OCI-LY1 (cell line): ENCODE data around the gene IGSF10.

Source experiments
- EZH2 ChIP-seq: fragments of 200-600 bp; sonication (generic), shearing (Covaris generic); IDR thresholded peaks from 2 replicates; pipeline ENCODE4 v1.8.0; 2017; ENCODE audit warnings: borderline replicate concordance, mixed run types, mild to moderate bottlenecking, antibody characterized with exemption, low read length, moderate library complexity, mixed read lengths
- TF ChIP-seq, protein P1 (sequence below): fragments of 200-600 bp; sonication (generic), shearing (Covaris generic); IDR thresholded peaks from 2 replicates; pipeline ENCODE4 v1.5.1; 2017; ENCODE audit warnings: mild to moderate bottlenecking, antibody characterized with exemption, low read length, moderate library complexity, mixed read lengths

DNA sequence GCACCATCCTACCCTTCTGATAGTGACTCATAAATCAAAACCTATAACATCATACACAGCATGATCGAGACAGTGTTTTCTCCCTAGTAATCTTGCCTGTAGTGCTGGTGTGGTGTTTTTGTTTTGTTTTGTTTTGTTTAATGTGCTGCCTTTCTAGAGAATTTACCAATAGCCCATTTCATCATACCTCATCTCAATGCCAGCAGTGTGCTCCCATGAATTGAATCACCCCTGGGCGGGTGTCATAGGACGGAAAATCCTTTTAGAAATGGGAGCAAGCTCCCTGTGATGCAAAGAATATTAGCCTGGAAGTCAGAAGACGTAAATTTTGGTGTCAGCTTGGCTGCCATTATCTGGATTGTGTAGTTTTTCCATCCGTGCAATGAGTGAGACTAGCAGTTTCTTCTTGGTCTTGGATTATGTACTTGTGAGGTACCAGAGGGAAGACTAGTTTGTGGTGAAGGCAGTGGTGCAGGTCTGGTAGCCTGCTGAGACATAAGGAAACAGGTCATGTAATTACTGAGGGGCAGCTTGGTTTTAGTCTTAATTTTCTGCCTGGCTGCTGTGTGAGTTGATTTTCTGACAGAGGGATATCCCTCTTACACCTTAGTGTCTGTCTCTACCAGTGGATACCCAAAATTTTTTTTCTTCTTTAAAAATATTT lies 29.9 kb downstream of the IGSF10 start:
- TF ChIP-seq, protein P1, sequence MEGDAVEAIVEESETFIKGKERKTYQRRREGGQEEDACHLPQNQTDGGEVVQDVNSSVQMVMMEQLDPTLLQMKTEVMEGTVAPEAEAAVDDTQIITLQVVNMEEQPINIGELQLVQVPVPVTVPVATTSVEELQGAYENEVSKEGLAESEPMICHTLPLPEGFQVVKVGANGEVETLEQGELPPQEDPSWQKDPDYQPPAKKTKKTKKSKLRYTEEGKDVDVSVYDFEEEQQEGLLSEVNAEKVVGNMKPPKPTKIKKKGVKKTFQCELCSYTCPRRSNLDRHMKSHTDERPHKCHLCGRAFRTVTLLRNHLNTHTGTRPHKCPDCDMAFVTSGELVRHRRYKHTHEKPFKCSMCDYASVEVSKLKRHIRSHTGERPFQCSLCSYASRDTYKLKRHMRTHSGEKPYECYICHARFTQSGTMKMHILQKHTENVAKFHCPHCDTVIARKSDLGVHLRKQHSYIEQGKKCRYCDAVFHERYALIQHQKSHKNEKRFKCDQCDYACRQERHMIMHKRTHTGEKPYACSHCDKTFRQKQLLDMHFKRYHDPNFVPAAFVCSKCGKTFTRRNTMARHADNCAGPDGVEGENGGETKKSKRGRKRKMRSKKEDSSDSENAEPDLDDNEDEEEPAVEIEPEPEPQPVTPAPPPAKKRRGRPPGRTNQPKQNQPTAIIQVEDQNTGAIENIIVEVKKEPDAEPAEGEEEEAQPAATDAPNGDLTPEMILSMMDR = no peak
- TF ChIP-seq EZH2 = no peak
